ACC112 (cell line): ENCODE results near the gene ZNF576.
"Not testable (repeated sequence)": the region's sequence is repeated elsewhere in the genome, so short reads cannot be mapped to it uniquely, and the experiment has no call there.

Experiments used
- H2AFZ ChIP-seq: fragments of 200-600 bp; sonication (generic); one replicate; pipeline ENCODE4 v1.6.0; 2017; ENCODE audit warnings: antibody characterized with exemption, low read length; ENCODE audit not compliant: unreplicated experiment
- H3K27ac ChIP-seq: fragments of 200-600 bp; sonication (generic); 2 replicates; pipeline ENCODE4 v1.5.1; 2014; ENCODE audit warnings: low read depth, mild to moderate bottlenecking, antibody characterized with exemption, low read length, moderate library complexity
- H3K27me3 ChIP-seq: fragments of 200-600 bp; sonication (generic); 2 replicates; pipeline ENCODE4 v1.6.1; 2014; ENCODE audit warnings: mild to moderate bottlenecking, antibody characterized with exemption, low read length, moderate library complexity, mixed read lengths; ENCODE audit not compliant: insufficient read depth
- H3K36me3 ChIP-seq: fragments of 200-600 bp; sonication (generic); 2 replicates; pipeline ENCODE4 v1.6.1; 2016; ENCODE audit warnings: mild to moderate bottlenecking, antibody characterized with exemption, low read length, moderate library complexity, mixed read lengths; ENCODE audit not compliant: insufficient read depth
- H3K4me1 ChIP-seq: fragments of 200-600 bp; sonication (generic); one replicate; pipeline ENCODE4 v1.6.1; 2016; ENCODE audit warnings: low read length, mixed read lengths; ENCODE audit not compliant: insufficient read depth, unreplicated experiment, control insufficient read depth
- H3K4me3 ChIP-seq: fragments of 200-600 bp; sonication (generic); 2 replicates; pipeline ENCODE4 v1.5.1; 2014; ENCODE audit warnings: mild to moderate bottlenecking, low read depth, low read length
- H3K79me2 ChIP-seq: fragments of 200-600 bp; sonication (generic); one replicate; pipeline ENCODE4 v1.6.0; 2016; ENCODE audit warnings: low read length; ENCODE audit not compliant: control insufficient read depth, unreplicated experiment, insufficient read depth

Gene ZNF576

DNA sequence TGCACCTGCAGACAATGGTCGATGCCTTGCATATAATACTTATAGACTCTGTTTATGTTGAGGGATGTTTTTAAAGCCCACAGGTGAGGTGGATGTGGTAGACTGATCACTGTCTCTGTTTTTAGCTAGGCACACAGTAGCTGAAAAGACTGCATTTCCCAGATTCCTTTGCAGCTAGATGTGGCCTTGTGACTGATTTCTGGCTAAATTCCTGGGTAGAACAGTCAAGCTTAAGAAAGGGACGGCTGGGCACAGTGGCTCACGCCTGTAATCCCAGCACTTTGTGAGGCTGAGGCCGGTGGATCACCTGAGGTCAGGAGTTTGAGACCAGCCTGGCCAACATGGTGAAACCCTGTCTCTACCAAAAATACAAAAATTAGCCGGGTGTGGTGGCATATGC is 3.9 kb downstream of the ZNF576 start:
- not testable (repeated sequence) for H2AFZ ChIP-seq, H3K36me3 ChIP-seq, H3K27me3 ChIP-seq, H3K27ac ChIP-seq, H3K4me3 ChIP-seq
- Histone ChIP-seq H3K79me2 (peaks cover 19% of the 10 kb centered on the region), H3K4me1 (peaks cover 10% of the 10 kb centered on the region)

DNA sequence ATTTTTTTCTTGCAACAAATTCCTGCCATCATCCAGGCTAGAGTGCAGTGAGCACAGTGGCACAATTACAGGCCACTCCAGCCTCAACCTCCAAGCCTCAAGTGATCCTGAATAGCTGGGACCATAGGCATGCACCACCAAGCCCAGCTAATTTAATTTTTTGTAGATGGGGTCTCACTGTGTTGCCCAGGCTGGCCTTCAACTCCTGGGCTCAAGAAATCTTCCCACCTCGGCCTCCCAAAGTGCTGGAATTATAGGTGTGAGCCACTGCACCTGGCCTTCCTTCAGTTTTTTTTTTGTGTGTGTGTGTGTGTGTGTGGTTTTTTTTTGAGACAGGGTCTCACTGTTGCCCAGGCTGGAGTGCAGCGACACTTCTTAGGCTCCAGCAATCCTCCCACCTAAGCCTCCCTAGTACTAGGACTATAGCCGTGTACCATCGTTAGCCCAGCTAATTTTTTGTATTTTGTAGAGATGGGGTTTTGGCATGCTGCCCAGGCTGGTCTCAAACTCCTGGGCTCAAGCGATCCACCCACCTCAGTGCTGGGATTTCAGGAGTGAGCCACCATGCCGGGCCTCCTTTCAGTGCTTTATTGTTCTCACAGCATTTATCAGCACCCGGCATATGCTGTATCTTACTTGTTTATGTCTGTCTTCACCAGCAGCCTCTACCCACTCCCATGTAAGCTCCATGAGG is 9.6 kb downstream of the ZNF576 start:
- Histone ChIP-seq H3K27ac (no peak overlapping the region), H3K36me3 (no peaks in the 10 kb centered on the region), H2AFZ (no peak overlapping the region), H3K27me3 (no peaks in the 10 kb centered on the region), H3K79me2 (no peaks in the 10 kb centered on the region), H3K4me3 (no peak overlapping the region), H3K4me1 (no peaks in the 10 kb centered on the region)

DNA sequence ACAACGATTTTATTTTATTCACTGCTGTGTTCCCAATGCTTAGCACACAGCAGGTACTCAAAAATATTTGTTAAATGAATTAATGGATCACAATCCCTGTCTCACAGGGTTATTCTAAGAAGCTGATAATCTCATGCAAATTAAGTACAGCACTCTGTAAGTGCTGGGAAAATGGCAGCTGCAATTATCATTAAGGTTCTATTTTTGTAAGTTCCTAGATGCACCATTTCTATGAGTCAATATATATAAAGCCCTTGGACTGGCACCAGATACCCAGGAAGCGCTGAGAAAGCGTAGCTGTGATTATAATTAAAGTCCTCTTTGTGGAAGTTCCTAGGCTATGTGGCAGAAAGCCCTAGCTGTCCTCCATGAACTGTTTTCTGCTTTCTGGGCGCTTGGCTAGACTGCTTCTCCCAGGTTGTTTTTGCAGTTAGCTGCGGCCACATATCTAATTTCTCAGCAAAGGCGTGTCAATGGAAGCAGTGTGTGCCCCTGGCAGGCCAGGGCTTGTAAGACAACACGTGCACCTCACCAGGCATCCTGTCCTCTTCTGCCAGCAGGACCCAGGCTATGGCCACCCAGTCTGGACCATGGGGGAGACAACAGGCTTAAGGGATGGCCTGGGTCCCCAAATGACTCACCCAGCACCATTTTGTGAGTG is 10.3 kb downstream of the ZNF576 start:
- Histone ChIP-seq H3K4me3 (no peak overlapping the region), H3K27me3 (no peaks in the 10 kb centered on the region), H3K4me1 (no peaks in the 10 kb centered on the region), H3K36me3 (no peaks in the 10 kb centered on the region), H3K79me2 (no peaks in the 10 kb centered on the region), H2AFZ (no peak overlapping the region), H3K27ac (no peak overlapping the region)

DNA sequence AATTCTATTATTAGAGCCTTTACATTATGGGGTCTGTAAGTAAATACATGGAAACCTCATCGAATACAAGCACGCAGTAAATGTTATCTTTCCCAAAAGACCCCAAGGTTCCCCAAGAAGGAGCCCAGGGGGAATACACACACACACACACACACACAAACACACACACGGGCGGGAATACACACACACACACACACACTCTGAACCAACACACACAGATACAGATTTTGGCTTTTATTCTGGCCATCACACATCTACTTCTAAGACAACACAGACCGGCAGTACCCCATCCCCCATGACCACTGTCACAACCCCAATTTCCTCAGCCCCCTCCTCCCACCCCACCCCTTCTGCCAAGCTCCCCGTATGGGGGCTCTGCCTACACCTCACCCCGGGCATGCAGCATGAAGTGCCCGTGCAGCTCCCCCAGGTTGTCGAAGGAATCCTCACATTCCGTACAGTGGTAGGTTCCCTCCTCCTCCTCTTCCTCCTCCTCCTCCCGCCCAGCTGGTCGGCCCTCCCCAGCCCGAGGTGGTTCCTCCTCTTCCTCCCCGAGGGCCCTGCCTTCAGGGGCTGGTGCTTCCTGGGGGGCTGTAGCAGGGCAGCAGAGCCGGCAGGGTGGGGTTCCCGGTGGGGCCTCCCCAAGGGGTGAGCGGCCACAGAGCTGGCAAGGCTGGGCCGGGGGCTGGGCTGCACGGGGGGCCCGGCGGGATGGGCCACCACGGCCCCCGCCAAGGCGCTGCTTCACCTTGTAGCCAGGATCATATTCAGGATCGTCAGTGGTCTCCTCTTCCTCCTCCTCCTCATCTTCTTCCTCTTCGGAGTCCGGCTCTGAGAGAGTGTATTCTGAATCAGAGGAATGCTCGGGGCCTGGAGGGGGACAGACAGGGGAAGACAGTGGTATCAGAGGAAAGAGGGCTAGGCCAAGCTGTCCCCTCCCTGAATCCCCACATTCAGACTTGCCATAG is 11.1 kb downstream of the ZNF576 start:
- Histone ChIP-seq H3K36me3 (no peaks in the 10 kb centered on the region), H2AFZ (no peak overlapping the region)

DNA sequence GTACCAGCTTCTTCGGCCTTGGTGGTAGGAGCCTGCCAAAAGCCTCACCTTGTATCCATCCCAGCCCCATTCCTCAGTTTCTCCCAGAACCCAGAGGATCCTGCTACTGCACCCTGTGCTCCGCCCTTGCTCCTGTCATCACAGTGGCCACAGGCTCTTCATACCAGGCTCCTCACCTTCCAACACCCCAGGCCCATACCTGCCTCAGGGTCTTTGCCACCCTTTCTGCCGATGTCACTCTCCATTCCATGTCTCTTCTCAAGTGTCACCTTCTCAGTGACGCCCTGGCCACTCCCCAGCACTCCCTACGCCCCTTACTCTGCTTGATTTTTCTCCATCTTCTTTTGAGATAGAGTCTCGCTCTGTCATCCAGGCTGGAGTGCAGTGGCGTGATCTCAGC is 13.5 kb downstream of the ZNF576 start:
- no peaks in the 10 kb centered on the region for H3K36me3 ChIP-seq
- H3K27ac ChIP-seq: no peak overlapping the region
- no peaks in the 10 kb centered on the region for H3K27me3 ChIP-seq
- H2AFZ ChIP-seq: no peak overlapping the region
- no peaks in the 10 kb centered on the region for H3K4me1 ChIP-seq
- H3K79me2 ChIP-seq: peaks cover under 1% of the 10 kb centered on the region
- no peak overlapping the region for H3K4me3 ChIP-seq

More for the DNA sequence above, 11.1 kb downstream of the ZNF576 start:
- Histone ChIP-seq H3K27ac (no peak overlapping the region), H3K79me2 (no peaks in the 10 kb centered on the region), H3K4me3 (no peak overlapping the region), H3K4me1 (no peaks in the 10 kb centered on the region), H3K27me3 (no peaks in the 10 kb centered on the region)

DNA sequence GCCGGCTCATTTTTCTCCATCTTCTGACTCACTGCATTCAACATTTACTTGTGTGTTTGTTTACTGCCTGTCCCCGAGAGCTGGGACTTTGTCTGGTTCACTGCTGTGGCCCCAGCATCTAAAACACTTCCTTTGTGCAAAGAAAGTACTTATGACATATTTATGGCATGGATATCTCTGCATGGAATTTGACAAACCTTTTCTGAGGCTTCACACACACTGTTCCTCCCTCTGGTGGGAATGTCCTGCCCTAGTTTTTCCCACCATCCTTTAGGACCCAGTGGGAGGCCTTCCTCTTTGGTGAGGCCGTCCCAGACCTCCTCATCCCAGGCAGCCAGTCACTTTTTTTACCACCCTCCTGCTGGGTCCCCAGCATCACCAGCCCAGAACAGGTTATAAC is 14.1 kb downstream of the ZNF576 start:
- Histone ChIP-seq H2AFZ (no peak overlapping the region), H3K79me2 (peaks cover 4% of the 10 kb centered on the region), H3K4me1 (no peaks in the 10 kb centered on the region), H3K27ac (no peak overlapping the region), H3K36me3 (no peaks in the 10 kb centered on the region), H3K4me3 (no peak overlapping the region), H3K27me3 (no peaks in the 10 kb centered on the region)

DNA sequence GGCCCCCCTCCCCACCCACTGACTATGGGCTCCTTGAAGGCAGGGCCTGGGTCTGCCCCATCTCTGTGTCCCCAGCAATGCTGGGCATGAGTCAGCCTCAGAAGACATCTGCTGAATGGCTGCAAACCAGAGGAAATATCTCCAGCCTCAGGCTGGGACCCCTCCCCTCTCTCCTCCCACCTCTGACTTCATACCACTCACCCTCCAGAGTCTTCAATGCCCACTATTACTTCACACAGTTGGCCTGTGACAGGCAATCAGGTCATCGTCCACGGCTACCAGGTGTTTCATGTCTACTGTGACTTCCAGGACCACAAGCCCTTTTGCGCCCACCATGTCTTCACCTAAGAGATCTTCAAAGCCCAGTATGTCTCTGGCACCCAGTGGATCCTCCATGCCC is 15.4 kb downstream of the ZNF576 start, which contains the start of gene SRRM5:
SRRM5 (plus strand) TSS at position 301 of the 400 bp plus-strand sequence; CDS start at position 335, 34 bp downstream.
- H3K27me3 ChIP-seq: no peaks in the 10 kb centered on the region
- peaks cover 7% of the 10 kb centered on the region for H3K79me2 ChIP-seq
- no peak within 1 kb of the TSS for H2AFZ ChIP-seq
- no peaks in the 10 kb centered on the region for H3K4me1 ChIP-seq
- no peak within 1 kb of the TSS for H3K4me3 ChIP-seq
- no peaks in the 10 kb centered on the region for H3K36me3 ChIP-seq
- H3K27ac ChIP-seq: no peak within 1 kb of the TSS

DNA sequence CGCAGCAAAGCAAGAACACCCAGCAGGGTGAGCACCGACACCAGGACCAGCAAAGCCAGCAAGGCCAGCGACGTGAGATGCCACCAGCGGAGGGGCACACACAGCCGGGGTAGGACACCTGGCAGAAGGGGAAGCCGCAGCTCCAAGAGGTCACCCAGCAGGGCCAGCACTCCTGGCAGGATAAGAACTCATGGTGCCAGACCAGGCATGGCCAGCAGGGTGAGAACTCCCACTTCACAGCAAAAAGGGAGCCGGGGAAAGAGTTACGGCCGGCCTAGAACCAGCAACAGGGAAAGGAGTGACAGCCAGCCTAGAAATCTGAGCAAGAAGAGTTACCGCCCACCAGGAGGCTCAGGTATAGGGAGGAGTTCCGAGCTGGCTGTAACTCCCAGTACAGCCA is 16.0 kb downstream of the ZNF576 start:
- no peaks in the 10 kb centered on the region for H3K27me3 ChIP-seq

DNA sequence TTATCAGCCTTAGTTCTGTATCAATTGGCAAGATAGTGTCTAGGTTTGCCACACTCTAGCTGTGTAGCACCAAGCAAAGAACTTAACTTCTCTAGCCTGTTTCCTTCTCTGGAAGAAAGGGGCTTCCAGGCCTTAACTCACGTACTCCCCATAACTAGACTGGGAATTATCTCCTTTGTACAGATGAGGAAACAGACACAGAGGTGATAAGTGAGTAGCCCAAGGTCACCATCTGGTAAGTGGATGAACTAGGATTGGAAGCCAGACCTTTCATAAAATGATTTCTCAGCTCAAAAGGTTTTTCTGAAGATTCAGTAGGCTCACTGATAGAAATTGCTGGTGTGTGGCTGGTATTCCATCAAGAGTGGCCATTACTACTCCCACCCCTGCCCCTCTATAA is 19.9 kb downstream of the ZNF576 start:
- no peaks in the 10 kb centered on the region for H3K36me3 ChIP-seq
- H3K27me3 ChIP-seq: no peaks in the 10 kb centered on the region
- H3K4me3 ChIP-seq: no peak overlapping the region
- peaks cover 23% of the 10 kb centered on the region for H3K79me2 ChIP-seq
- H3K27ac ChIP-seq: no peak overlapping the region
- H2AFZ ChIP-seq: no peak overlapping the region
- peaks cover 6% of the 10 kb centered on the region for H3K4me1 ChIP-seq

More for the DNA sequence above, 16.0 kb downstream of the ZNF576 start:
- H3K4me1 ChIP-seq: no peaks in the 10 kb centered on the region
- peaks cover 10% of the 10 kb centered on the region for H3K79me2 ChIP-seq
- H3K27ac ChIP-seq: no peak overlapping the region
- H3K36me3 ChIP-seq: no peaks in the 10 kb centered on the region
- H2AFZ ChIP-seq: no peak overlapping the region
- no peak overlapping the region for H3K4me3 ChIP-seq

DNA sequence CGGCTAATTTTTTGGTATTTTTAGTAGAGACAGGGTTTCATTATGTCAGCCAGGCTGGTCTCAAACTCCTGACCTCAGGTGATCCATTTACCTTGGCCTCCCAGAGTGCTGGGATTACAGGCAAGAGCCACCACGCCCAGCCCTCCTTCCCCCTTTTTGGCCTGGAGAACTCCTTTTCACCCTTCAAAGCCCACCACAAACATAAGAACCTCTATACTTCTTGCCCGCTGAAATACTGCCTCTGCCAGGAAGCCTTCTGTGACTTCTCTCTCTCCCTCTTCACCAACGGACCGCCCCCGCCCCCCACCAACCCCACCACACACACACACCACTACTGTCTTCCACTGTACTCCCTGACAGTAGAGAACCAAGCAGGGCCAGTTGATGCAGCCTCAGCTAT is 20.6 kb downstream of the ZNF576 start:
- H3K4me1 ChIP-seq: peaks cover 6% of the 10 kb centered on the region
- H3K79me2 ChIP-seq: peaks cover 23% of the 10 kb centered on the region
- H3K27ac ChIP-seq: no peak overlapping the region
- no peaks in the 10 kb centered on the region for H3K36me3 ChIP-seq
- H2AFZ ChIP-seq: no peak overlapping the region
- H3K27me3 ChIP-seq: no peaks in the 10 kb centered on the region
- no peak overlapping the region for H3K4me3 ChIP-seq
